Jurkat, Clone E6-1 (cell line): Measurements from ENCODE around the gene MYCN.

Experiments
- DNase-seq: peaks from one replicate; pipeline ENCODE4 v3.0.0-alpha.2; 2011; ENCODE audit warnings: low read depth, low spot score
- H3K4me3 ChIP-seq: 2 replicates; pipeline ENCODE4 v1.5.1; 2011; ENCODE audit warnings: mild to moderate bottlenecking, low read length, control low read depth, moderate library complexity

Gene MYCN

GRCh38 chr2:15986068-15986560, 45.8 kb downstream of the MYCN start:
- no peak for DNase-seq
- no peak overlapping the region for H3K4me3 ChIP-seq

- no peak overlapping the region for H3K4me3 ChIP-seq
- DNase-seq = no peak
Measured at GRCh38 chr2:15986644-15987043, 46.3 kb downstream of the MYCN start.

- no peak for DNase-seq
- H3K4me3 ChIP-seq = no peak overlapping the region
Measured at GRCh38 chr2:15988733-15989132, 48.4 kb downstream of the MYCN start.

- H3K4me3 ChIP-seq = no peak overlapping the region
- no peak for DNase-seq
Measured at GRCh38 chr2:15989559-15989958, 49.2 kb downstream of the MYCN start.

GRCh38 chr2:15990151-15991101, 50.1 kb downstream of the MYCN start:
- no peak for DNase-seq
- H3K4me3 ChIP-seq = no peak overlapping the region

- no peak overlapping the region for H3K4me3 ChIP-seq
- no peak for DNase-seq
Measured at GRCh38 chr2:15991231-15991630, 50.9 kb downstream of the MYCN start.

GRCh38 chr2:15992457-15993231, 52.3 kb downstream of the MYCN start:
- no peak overlapping the region for H3K4me3 ChIP-seq
- DNase-seq = no peak

GRCh38 chr2:15993232-15993610, 52.9 kb downstream of the MYCN start:
- no peak overlapping the region for H3K4me3 ChIP-seq
- no peak for DNase-seq

- H3K4me3 ChIP-seq = no peak overlapping the region
- DNase-seq = no peak
Measured at GRCh38 chr2:15993666-15994065, 53.3 kb downstream of the MYCN start.

- no peak for DNase-seq
Measured at GRCh38 chr2:15995603-15996002, 55.3 kb downstream of the MYCN start.

More at GRCh38 chr2:15995603-15996002, 55.3 kb downstream of the MYCN start:
- no peak overlapping the region for H3K4me3 ChIP-seq
